NCI-H2171 (cell line): Measurements from ENCODE around the gene GGCT.

Source experiments
- DNase-seq: peaks from one replicate; lab custom pipeline; 2025; lab: John Stamatoyannopoulos, UW

The GGCT gene

DNA sequence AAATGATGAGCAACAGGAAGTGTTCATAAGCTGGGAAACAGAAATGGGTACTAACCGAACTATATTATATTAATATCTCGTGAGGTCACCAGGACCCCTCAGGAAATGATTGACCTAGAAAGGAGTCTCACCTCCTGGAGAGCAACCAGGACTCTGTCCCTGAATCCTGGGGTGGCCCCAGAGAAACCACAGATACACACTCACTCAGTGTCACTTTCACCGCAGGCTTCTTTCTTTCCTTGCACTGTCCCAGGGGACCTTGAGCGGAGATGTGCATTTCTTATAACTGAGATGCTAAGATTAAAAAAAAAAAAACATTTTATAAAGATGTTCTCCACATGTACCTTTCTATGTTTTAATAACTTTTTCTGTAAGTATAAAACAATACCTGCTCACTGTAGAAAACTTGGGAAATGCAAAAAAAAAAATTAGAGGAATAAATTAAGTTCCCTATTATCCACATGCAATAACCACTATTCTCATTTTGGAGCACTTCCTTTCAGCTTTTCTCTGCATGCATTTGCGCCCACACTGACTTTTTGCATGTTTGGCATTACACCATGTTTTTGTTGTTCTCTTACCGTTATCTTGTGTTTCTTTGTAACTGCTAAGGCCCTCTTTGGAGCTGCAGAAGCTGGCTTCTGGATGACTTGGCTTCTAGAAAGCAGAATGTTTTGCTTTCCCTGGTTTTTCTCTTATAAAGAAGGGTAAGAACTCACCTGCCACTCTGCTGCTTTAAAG is 41.1 kb downstream of the GGCT start:
- no peak for DNase-seq

DNA sequence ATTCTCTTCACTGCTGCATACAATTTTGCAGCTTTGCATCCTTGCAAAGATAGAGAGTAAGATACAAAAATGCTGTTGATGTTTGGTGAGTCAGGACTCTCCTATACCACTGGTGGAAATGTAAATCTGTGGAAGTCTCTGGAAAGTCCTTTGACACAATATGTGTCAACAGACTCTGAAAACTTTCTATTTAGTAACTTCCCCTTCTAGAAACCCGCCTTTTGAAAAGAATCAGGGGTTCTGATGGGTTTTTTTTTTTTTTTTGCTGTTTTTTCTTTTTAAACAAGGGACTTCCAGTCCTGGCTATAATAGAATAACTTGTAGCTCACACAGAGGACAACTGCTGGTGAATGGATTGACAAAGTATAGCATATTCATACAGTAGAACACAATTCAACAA is 42.5 kb downstream of the GGCT start:
- DNase-seq, result no peak

GRCh38 chr7:30460246-30460633 is 44.4 kb downstream of the GGCT start:
- no peak for DNase-seq

DNA sequence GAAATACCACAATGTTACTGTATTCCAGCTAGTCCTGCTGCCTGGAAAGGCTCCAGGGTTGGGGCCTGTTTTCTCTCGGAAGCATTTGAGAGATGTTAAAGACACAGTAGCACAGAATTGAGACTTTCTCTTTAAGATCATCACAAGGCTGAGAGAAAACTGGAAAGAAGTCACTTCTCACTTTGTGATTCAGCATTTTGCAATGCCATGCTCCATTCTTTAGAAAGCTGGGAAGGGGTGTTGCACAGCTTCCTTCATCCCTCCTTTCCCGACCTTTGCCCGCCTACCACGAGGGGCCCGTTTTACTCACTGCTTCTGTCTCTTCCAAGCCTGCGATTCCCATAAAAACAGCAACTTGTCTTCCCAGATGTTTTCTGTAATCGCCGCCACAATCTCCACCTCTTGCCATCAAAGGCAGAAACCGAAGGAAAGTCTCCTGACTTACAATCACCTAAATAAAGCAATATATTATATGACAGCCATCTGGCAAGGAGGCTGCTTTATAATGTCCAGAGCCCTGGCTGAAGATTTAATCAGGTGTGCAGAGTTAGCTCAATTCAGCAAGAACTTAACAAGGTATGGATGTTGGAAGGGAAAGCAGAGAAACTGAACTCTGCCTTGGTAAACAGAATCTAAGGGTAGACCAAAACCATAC is 44.9 kb downstream of the GGCT start:
- no peak for DNase-seq

DNA sequence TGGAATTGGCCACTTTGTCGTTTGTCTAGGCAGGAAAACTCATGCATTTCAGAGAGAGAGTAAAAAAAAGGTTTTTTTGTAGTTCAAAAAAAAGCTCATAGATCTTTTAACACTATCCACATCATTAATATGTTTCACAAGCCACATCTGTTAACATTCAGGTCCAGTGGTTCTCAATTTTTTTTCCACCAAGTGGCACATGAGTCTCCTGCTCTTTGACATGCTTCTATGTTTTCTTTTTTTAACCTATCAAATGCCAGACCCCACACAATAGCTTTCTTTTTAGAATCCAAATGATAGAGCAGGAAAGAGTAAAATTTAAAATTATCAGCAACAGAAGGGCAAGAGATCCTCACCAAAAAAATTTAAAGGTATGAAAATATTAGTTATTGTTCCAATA is 46.3 kb downstream of the GGCT start:
- DNase-seq, result no peak

GRCh38 chr7:30453921-30454320 is 50.7 kb downstream of the GGCT start:
- DNase-seq, result peak; percentile 25

DNA sequence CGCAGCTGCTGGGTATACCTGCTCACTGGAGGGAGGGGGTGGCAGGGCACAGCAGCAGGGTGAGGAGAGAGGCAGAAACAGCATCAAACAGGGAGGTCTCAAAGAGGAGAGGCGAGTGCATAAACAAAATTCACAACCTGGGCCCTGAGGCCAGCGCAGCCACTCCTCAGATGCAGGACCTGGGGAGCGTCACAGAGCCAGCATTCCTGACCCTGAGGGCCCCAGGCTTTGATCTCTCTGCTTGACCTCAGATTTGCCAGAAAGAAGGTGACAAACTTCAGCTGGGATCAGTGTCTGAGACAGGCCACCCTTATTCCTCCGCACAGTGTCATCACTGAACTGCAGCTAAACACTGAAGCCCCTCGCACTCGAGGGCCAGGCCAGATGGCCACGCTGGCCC is 51.6 kb downstream of the GGCT start:
- DNase-seq, result no peak

DNA sequence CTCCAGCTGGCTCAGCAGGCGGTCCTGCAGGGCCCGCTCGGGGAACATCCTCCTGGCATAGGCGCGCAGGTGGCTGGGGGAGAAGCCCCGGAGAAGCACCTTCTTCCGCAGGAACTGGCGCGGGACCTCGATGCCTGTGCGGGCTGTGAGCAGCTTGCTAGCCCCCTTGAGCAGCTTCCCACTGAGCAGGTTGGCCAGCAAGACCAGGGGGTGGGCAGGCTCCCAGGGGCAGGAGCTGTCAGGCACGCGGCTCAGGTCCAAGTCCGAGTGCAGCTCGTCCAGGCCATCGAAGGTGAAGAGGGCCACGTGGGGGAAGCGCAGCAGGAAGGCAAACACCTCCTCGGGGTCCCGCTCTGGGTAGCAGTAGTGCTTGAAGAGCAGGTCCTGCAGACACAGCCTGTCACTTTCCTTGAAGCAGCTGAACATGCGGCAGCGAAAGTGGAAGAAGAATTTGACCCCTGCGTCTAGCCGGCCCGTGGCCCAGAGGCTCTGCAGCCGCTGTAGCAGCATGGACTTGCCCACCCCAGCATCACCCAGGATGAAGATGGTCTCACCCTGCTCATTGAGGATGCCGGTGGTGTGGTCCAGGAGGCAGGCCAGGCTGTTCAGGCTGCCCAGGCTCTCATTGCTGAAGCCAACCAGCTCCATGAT is 52.2 kb downstream of the GGCT start:
- no peak for DNase-seq

DNA sequence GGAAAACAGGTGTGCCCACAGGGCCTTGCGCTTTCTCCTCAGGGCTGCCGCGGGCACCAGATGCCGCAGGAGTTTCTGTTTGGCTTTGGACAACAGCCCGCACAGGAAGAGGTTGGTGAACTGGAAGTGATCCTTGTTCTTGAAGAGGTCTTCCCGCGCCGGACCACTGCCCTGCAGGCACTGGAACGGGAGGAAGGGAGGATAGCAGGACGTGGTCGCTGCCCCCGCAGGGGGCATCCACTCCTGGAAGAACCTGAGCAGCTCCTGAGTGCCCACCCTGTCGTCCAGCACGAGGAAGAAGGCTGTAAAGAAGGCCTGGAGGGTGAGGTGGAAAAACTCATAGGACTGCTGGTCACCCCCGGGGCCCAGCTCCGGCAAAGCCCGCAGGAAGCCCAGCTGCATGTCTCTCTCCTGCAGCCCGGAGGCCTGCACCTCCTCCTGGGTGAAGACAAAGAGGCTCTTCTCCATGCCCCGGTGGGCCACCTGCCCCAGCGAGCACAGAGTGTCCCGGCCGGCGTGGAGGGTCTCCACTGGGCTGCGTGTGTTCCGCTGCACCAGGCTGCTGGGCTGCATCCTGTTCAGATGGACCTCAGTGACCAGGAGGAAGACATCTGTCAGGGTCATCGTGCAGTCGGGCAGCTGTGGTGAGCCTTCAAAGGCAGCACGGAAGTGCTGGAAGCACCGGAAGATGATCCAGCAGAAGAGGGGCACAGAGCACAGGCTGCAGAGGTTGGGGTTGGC is 52.9 kb downstream of the GGCT start:
- no peak for DNase-seq

DNA sequence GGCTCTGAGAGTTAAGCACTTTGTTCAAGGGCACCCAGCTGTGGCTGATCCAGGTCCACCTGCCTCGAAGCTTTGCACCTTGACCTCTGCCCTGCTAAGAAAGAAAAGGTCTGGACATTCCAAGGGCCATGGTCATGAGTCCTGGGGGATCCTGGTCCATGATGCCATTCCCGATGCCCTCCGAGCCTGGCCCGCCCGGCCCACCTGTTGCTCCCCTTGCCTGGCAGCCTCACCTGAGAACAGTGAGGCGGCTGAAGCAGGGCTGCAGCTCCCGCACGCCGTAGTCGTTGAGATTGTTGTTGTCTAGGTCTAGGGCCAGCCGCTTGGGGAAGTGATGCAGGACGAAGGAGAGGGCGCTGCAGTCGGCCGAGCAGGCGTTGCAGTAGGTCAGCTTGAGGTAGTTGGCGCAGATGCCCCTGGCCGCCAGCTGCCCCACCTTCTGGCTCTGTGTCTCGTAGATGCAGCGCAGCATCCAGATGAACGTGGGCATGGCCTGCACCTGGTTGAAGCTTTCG is 53.6 kb downstream of the GGCT start:
- no peak for DNase-seq

DNA sequence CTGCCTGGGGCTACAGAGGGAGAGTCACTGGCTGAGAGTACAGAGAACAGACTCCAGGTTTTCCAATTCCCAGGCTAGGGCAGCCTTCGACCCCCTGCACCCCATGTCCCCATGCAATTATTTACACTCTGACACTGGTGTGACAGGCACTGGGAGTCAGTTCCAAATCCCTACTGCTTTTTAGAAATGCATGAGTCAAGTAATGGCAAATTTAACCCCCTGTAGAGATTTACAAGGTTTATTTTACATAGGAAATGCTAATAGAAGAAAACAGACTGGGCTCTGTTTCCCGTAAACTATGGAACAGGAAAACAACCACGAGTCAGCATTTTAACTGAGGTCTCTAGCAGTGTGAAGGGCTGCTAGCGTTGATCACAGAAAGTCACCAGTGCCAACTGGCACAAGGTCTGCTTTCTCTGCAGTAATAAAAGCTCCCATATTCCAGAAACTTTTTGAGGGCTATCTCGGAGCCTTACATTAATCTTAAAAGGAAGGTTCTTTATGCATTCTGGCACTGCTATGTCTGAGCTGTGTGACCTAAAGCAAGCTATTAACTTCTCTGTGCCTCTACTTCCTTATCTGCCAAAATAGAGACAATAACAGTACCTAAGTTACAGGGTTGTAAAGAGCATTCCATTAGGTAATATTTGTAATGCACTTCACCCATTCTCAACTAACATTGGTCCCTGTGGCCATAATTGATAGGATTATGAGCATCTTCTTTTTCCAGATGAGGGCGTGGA is 54.2 kb downstream of the GGCT start:
- DNase-seq, result no peak

DNA sequence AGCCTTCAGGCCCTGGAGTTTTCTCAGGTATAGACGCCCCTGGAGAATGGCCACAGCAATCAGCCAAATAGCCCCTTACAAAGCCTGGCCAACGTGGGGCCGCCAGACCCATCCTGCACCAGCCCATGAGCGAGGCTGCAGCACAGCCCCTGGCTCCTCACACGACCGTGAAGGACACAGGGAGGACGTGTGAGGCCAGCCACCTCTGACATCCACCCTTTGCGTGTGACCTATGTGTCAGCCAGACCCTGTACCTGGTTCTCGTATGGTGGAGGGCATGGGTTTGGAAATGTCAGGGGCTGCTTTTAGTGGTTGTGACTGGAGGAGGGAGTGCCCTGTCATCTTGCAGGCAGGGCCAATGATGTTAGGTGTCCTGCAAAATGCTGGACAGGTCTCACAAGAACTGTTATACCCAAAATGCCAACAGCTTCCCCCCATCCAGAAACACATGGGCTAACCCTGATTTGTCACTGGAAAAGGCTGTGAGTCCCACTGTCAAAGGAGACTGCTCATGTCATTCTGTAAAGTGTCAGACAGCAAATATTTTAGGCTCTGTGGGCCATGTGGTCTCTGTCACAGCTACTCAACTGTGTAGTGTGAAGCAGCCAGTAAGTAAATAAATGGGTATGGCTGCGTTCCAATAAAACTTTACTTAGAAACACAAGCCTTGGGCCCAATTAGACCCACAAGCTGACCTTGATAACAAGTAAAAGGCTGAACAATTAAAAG is 56.0 kb downstream of the GGCT start:
- no peak for DNase-seq

DNA sequence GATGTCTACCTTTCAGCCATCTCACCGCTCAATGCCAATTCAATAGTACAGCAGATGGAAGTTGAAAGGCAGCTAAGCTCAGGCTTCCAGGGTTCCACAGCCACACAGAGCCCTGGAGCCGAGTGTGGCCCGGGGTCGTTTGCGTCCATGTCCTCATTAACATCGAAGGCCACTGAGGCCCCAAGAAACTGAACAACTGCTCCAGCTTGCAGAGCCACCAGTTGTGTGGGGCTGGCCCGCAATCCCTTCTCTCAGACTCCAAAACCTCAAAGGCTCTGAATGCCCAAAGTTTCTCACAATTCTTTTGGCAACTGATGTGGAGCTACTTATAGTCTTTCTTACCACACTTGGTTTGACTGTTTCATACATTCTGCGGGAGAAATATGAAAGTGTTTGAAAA is 57.2 kb downstream of the GGCT start:
- no peak for DNase-seq
